Prostate gland (tissue), 2 donors: ENCODE measurements around the gene EEF1AKMT3. TPM values are rescaled to one million over a fixed set of nuclear protein-coding genes. Genes with fewer than 3 reads are reported as not detected.

Source experiments
- DNase-seq: peaks from one replicate; pipeline ENCODE4 v3.0.0-alpha.2; 2019; ENCODE audit warnings: low spot score
- H3K27ac ChIP-seq, 2 donors: fragments of 200-600 bp; sonication (generic); 2 replicates each; pipeline ENCODE4 v1.5.1; 2017 to 2019
- H3K27me3 ChIP-seq: fragments of 200-600 bp; sonication (generic); replicated peaks from 2 replicates; pipeline ENCODE4 v1.5.1; 2019; ENCODE audit not compliant: insufficient read depth
- H3K36me3 ChIP-seq, 2 donors: fragments of 200-600 bp; sonication (generic); 1 replicate in 1 of 2; 2 replicates in 1 of 2; pipeline versions ENCODE4 v1.5.1 to v1.8.1; 2017 to 2019
- H3K4me1 ChIP-seq: fragments of 200-600 bp; sonication (generic); replicated peaks from 2 replicates; pipeline ENCODE4 v1.5.1; 2019
- H3K4me3 ChIP-seq, 2 donors: fragments of 200-600 bp; sonication (generic); 2 replicates each; pipeline ENCODE4 v1.5.1; 2017 to 2019
- H3K9me3 ChIP-seq: fragments of 200-600 bp; sonication (generic); 2 replicates; pipeline ENCODE4 v1.5.1; 2017
- POLR2A ChIP-seq: fragments of 450-650 bp; IDR thresholded peaks from one replicate; pipeline ENCODE4 v1.6.1; 2016; ENCODE audit warnings: antibody characterized with exemption, mild to moderate bottlenecking
- POLR2AphosphoS5 ChIP-seq: sonication (generic); formaldehyde crosslinking; IDR thresholded peaks from one replicate; pipeline ENCODE4 v1.6.1; 2017; ENCODE audit warnings: antibody characterized with exemption
- WGBS: methylation state at CpG from one replicate; pipeline ENCODE4 v1.1.5; 2018; 5-methylcytosine and 5-hydroxymethylcytosine counted together
- intact Hi-C: fragments of 100-400 bp; cut with DNase I; formaldehyde crosslinking; loops from one replicate; pipeline ENCODE4 v1.14.2; 2022
- total RNA-seq, 2 donors: library from RNA; depleted of rRNA; stranded (reverse); fragments of >200 nt; gene quantifications; one replicate each; pipeline ENCODE4 v1.1.0, GENCODE V29; 2016
- TF ChIP-seq, protein P1 (sequence below), 4 experiments: fragments of 200-600 bp in 2 of 4; fragments of 450-650 bp in 2 of 4; sonication (generic) in 2 of 4; IDR thresholded peaks; 1 replicate in 3 of 4; 2 replicates in 1 of 4; pipeline ENCODE4 v1.5.1; 2016 to 2019; ENCODE audit warnings: antibody characterized with exemption in 4 of 4, mild to moderate bottlenecking in 2 of 4, moderate library complexity in 2 of 4

The EEF1AKMT3 gene
- total RNA-seq, 2 donors from 2014 or later, result 12.1 to 12.6 TPM

DNA sequence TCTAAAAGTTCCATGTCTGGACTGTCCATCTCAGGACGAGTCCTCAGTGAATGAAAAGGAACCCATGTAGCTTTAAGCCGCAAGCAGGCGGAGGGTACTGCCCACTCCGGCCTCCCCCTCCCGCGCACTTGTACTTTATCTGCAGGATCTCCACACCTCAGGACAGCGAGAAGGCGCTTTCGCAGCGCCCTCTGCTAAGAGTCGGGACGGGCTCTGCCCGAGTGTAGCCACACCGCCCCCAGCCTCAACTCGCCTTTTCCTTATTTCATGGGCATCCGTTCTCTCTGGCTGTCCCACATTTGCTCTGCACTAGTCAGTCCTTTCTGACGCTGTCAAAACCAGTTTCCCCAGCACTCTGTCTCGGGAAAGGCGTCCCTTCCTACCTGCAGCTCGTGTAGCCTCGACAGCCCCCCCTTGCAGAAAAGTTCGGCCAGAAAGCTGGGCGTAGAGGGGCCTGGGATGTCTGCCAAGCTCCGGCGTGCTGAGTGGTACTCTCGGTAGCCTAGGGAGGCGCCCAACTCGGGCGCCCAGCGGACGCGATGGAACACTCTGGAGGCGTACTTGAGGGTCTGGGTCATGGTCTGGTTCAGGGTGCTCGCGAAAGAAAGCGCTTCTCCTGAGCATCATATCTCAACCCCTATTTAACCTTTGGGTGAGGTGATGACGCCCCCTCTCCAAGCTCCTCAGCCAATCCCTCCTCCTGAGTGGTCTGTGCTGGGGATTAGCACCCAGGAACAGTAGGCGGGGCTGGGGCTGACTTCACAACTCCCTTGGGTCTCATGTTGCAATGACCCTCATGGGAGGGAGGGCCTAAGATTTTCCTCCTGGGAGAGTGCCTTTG is 5.7 kb upstream of the EEF1AKMT3 start, which contains the start of gene CYP27B1:
Gene CYP27B1, minus strand, starts transcription at position 615 of the 841 bp plus-strand sequence. Its CDS starts 37 bp downstream, at position 578.
- no peaks in the 10 kb centered on the region for H3K9me3 ChIP-seq
- H3K27me3 ChIP-seq, result no peaks in the 10 kb centered on the region
- peaks cover 24% of the 10 kb centered on the region for H3K4me1 ChIP-seq
- H3K36me3 ChIP-seq, result no peaks in the 10 kb centered on the region
- peak within 1 kb of the TSS in 1 of 2 donors; percentile 16 for H3K4me3 ChIP-seq
- H3K27ac ChIP-seq, result no peak within 1 kb of the TSS
- no peak for DNase-seq
- WGBS, result 6% methylated on average over 36 of the region's 38 CpGs
- TF ChIP-seq POLR2A (no peak), POLR2AphosphoS5 (no peak)
- TF ChIP-seq, protein P1, sequence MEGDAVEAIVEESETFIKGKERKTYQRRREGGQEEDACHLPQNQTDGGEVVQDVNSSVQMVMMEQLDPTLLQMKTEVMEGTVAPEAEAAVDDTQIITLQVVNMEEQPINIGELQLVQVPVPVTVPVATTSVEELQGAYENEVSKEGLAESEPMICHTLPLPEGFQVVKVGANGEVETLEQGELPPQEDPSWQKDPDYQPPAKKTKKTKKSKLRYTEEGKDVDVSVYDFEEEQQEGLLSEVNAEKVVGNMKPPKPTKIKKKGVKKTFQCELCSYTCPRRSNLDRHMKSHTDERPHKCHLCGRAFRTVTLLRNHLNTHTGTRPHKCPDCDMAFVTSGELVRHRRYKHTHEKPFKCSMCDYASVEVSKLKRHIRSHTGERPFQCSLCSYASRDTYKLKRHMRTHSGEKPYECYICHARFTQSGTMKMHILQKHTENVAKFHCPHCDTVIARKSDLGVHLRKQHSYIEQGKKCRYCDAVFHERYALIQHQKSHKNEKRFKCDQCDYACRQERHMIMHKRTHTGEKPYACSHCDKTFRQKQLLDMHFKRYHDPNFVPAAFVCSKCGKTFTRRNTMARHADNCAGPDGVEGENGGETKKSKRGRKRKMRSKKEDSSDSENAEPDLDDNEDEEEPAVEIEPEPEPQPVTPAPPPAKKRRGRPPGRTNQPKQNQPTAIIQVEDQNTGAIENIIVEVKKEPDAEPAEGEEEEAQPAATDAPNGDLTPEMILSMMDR (IDR thresholded peaks at IDR 0.05), result no peak
- intact Hi-C loops, result no loop called here

DNA sequence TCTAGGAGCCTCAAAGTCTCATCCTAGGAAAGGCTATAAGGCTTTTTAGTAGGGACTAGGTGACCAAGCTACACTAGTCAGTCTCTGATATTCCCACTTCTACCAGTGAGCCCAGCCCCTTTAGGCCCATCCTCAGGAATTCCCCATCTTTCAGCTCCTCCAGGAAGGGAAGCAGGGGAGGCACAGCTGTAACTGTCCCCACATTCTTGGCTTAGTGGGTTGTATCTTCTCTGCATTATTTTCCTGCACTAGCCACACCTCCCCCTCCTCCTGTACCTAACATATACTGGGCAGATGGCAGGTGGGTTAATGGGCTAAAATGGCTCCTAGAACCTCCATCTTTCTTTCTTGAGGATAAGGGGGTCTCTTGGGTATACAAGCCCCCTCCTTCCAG is 5.1 kb upstream of the EEF1AKMT3 start:
- intact Hi-C loops, result no loop called here
- H3K36me3 ChIP-seq, result no peaks in the 10 kb centered on the region
- TF ChIP-seq POLR2A (no peak), POLR2AphosphoS5 (no peak)
- TF ChIP-seq, protein P1 (IDR thresholded peaks at IDR 0.05), result no peak
- no peak overlapping the region for H3K4me3 ChIP-seq
- H3K27ac ChIP-seq, result no peak overlapping the region
- no peaks in the 10 kb centered on the region for H3K9me3 ChIP-seq
- no peak for DNase-seq
- H3K4me1 ChIP-seq, result peaks cover 24% of the 10 kb centered on the region
- H3K27me3 ChIP-seq, result no peaks in the 10 kb centered on the region

- H3K4me1 ChIP-seq, result peaks cover 24% of the 10 kb centered on the region
- H3K9me3 ChIP-seq, result no peaks in the 10 kb centered on the region
- DNase-seq, result no peak
- no peak for TF ChIP-seq POLR2AphosphoS5
- TF ChIP-seq, protein P1 (IDR thresholded peaks at IDR 0.05), result no peak
- no peak for TF ChIP-seq POLR2A
- H3K4me3 ChIP-seq, result no peak overlapping the region
- H3K27me3 ChIP-seq, result no peaks in the 10 kb centered on the region
- WGBS, result 100% methylated on average over 3 of the region's 3 CpGs
- H3K36me3 ChIP-seq, result no peaks in the 10 kb centered on the region
- no peak overlapping the region for H3K27ac ChIP-seq
- intact Hi-C loops, result no loop called here
These were observed 4.5 kb upstream of the EEF1AKMT3 start for GRCh38 chr12:57767876-57768275.

DNA sequence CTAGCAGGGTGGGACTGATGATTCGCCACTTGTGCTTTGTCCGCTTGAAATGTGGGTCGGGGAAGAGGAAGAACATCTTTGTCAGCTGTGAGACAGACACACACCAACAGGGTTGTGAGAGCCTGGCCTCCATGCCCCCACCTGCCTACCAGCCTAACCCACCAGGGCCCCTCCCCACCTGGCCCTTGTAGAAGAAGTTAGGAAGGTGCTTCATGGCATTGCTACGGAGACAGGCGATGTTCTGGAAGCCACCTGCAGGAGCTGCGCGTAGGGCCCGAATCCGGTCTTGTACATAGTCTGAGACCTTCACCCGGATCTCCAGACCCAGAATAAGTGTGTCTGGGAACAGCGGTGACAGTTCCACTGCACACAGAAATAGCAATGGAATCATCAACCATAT is 2.8 kb upstream of the EEF1AKMT3 start:
- Histone ChIP-seq H3K9me3 (no peaks in the 10 kb centered on the region), H3K36me3 (no peaks in the 10 kb centered on the region), H3K4me1 (peaks cover 24% of the 10 kb centered on the region), H3K27me3 (no peaks in the 10 kb centered on the region), H3K4me3 (no peak overlapping the region), H3K27ac (no peak overlapping the region)
- no peak for DNase-seq
- WGBS, result 93% methylated on average over 11 of the region's 11 CpGs
- intact Hi-C loops, result no loop called here
- TF ChIP-seq, protein P1 (IDR thresholded peaks at IDR 0.05), result no peak
- TF ChIP-seq POLR2AphosphoS5 (no peak), POLR2A (no peak)

DNA sequence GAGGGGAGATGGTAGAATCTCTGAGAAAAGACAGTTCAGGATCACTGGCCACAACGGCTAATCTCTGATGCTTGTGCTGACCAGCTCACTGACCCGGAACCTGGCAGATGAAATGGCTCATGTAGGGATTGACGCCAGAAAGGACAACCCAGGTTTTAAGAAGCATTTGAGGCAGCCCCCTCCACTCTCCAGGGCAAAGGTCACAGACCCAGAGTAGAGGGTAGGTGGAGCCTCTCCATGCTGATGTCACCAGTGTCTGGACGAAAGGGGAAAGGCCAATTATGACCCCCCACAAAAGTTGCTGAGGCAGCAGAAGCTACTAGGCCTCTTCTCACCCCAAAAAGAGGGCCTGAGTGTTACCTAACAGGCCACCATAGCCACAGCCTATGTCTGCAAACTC is 1.7 kb upstream of the EEF1AKMT3 start:
- H3K27me3 ChIP-seq, result no peaks in the 10 kb centered on the region
- H3K27ac ChIP-seq, result no peak overlapping the region
- no peak for TF ChIP-seq POLR2AphosphoS5
- TF ChIP-seq POLR2A, result no peak
- TF ChIP-seq, protein P1 (IDR thresholded peaks at IDR 0.05), result no peak
- peaks cover 16% of the 10 kb centered on the region for H3K4me1 ChIP-seq
- H3K4me3 ChIP-seq, result no peak overlapping the region
- no peaks in the 10 kb centered on the region for H3K9me3 ChIP-seq
- no peaks in the 10 kb centered on the region for H3K36me3 ChIP-seq
- intact Hi-C loops, result no loop called here
- 75% methylated on average over 4 of the region's 4 CpGs for WGBS
- no peak for DNase-seq
